ENCODE measurements around the gene ZNF174. TPM values are rescaled to one million over a fixed set of nuclear protein-coding genes. Genes with fewer than 3 reads are reported as not detected.

The ZNF174 gene
- total RNA-seq, 1 donor from 2014 or later = 9.0 TPM

DNA sequence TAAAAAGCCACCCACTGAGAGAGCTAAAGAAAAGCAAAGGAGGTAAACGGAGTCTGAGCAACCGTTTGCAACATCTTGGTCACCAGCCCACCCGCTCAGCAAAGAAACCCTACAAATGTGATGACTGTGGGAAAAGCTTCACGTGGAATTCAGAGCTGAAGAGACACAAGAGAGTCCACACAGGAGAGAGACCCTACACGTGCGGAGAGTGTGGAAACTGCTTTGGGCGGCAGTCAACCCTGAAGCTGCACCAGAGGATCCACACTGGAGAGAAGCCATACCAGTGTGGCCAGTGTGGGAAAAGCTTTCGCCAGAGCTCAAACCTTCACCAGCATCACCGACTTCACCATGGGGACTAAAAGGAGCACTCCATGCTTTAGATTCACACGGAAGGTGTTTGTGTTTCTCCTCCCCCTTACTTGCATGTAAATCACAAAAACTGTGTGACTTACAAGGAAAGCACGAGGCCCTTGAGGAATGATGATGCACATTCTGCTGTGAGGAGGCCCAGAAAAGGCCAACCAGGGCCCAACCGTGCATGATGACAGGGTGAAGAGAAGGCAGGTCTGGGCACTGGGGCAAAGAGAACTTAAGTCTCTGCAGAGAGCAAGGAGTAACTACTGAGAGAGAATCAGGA lies 7.7 kb downstream of the ZNF174 start:
- TF ChIP-seq, protein P1, sequence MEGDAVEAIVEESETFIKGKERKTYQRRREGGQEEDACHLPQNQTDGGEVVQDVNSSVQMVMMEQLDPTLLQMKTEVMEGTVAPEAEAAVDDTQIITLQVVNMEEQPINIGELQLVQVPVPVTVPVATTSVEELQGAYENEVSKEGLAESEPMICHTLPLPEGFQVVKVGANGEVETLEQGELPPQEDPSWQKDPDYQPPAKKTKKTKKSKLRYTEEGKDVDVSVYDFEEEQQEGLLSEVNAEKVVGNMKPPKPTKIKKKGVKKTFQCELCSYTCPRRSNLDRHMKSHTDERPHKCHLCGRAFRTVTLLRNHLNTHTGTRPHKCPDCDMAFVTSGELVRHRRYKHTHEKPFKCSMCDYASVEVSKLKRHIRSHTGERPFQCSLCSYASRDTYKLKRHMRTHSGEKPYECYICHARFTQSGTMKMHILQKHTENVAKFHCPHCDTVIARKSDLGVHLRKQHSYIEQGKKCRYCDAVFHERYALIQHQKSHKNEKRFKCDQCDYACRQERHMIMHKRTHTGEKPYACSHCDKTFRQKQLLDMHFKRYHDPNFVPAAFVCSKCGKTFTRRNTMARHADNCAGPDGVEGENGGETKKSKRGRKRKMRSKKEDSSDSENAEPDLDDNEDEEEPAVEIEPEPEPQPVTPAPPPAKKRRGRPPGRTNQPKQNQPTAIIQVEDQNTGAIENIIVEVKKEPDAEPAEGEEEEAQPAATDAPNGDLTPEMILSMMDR (IDR thresholded peaks at IDR 0.05) = no peak
- Histone ChIP-seq H3K27ac (no peak overlapping the region), H3K4me1 (no peaks in the 10 kb centered on the region), H3K9me3 (peaks cover 94% of the 10 kb centered on the region), H3K36me3 (peaks cover 31% of the 10 kb centered on the region), H3K4me3 (no peak overlapping the region), H3K27me3 (ENCODE audit: low read depth) (no peaks in the 10 kb centered on the region)
- intact Hi-C loops (cut with DNase I) = no loop called here
- no peak for ATAC-seq
- DNase-seq = no peak

- peaks cover 77% of the 10 kb centered on the region for H3K9me3 ChIP-seq
- no peak overlapping the region for H3K4me3 ChIP-seq
- no peak overlapping the region for H3K27ac ChIP-seq
- DNase-seq (no peak), ATAC-seq (no peak)
- intact Hi-C loops (cut with DNase I) = no loop called here
- H3K4me1 ChIP-seq = no peaks in the 10 kb centered on the region
- TF ChIP-seq, protein P1 (IDR thresholded peaks at IDR 0.05) = no peak
- H3K36me3 ChIP-seq = no peaks in the 10 kb centered on the region
- no peaks in the 10 kb centered on the region for H3K27me3 ChIP-seq (ENCODE audit: low read depth)
These were observed 12.8 kb downstream of the ZNF174 start for GRCh38 chr16:3413730-3414379.

GRCh38 chr16:3431779-3432219 lies 30.8 kb downstream of the ZNF174 start:
- TF ChIP-seq, protein P1 (IDR thresholded peaks at IDR 0.05) = no peak
- peak; percentile 59 for DNase-seq
- intact Hi-C loops (cut with DNase I) = no loop called here
- ATAC-seq = peak in 1 of 2 donors; percentile 77
- Histone ChIP-seq H3K27me3 (ENCODE audit: low read depth) (no peaks in the 10 kb centered on the region), H3K9me3 (no peaks in the 10 kb centered on the region), H3K36me3 (peaks cover 14% of the 10 kb centered on the region), H3K4me1 (no peaks in the 10 kb centered on the region), H3K27ac (no peak overlapping the region), H3K4me3 (peak overlapping the region; percentile 10)

- DNase-seq (no peak), ATAC-seq (no peak)
- no peaks in the 10 kb centered on the region for H3K4me1 ChIP-seq
- H3K27ac ChIP-seq = no peak overlapping the region
- TF ChIP-seq, protein P1 (IDR thresholded peaks at IDR 0.05) = no peak
- no peaks in the 10 kb centered on the region for H3K27me3 ChIP-seq (ENCODE audit: low read depth)
- peaks cover 19% of the 10 kb centered on the region for H3K36me3 ChIP-seq
- H3K4me3 ChIP-seq = no peak overlapping the region
- intact Hi-C loops (cut with DNase I) = no loop called here
- H3K9me3 ChIP-seq = no peaks in the 10 kb centered on the region
These were observed 33.4 kb downstream of the ZNF174 start for GRCh38 chr16:3434373-3434772.

DNA sequence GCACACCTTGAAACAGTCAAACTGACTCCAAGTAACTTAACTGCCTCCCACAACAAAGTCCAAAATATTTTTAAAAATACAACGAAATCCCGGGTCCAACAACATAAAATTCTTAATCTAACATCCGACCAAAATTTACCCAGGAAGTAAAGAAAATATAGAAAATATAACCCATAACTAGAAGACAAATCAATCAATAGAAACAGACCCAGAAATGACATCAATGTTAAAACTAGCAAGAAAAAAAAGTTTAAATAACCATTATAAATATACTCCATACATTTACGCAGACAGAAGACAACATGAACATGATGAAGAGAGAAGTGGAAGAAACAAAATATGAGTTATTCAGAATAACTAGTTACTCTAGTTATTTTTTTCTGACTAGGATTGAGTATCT lies 38.6 kb downstream of the ZNF174 start:
- intact Hi-C loops (cut with DNase I) = no loop called here
- ATAC-seq (no peak), DNase-seq (no peak)
- peaks cover 6% of the 10 kb centered on the region for H3K4me1 ChIP-seq
- H3K27ac ChIP-seq = no peak overlapping the region
- no peaks in the 10 kb centered on the region for H3K27me3 ChIP-seq (ENCODE audit: low read depth)
- H3K36me3 ChIP-seq = peaks cover 20% of the 10 kb centered on the region
- TF ChIP-seq, protein P1 (IDR thresholded peaks at IDR 0.05) = no peak
- no peaks in the 10 kb centered on the region for H3K9me3 ChIP-seq
- no peak overlapping the region for H3K4me3 ChIP-seq
